Measurements from ENCODE around the gene POC1A.

POC1A gene

GRCh38 chr3:52083556-52084087, 70.6 kb downstream of the POC1A start:
- no peak for FAIRE-seq

GRCh38 chr3:52082951-52083350, 71.3 kb downstream of the POC1A start:
- no peak for FAIRE-seq

- FAIRE-seq, result no peak
Observed at GRCh38 chr3:52080830-52081719, 73.1 kb downstream of the POC1A start.

- no peak for FAIRE-seq
Observed at GRCh38 chr3:52079958-52080357, 74.3 kb downstream of the POC1A start.

- no peak for FAIRE-seq
Observed at GRCh38 chr3:52078781-52079560, 75.3 kb downstream of the POC1A start.

- no peak for FAIRE-seq
Observed at GRCh38 chr3:52077925-52078324, 76.3 kb downstream of the POC1A start.

GRCh38 chr3:52076896-52077780, 77.1 kb downstream of the POC1A start:
- no peak for FAIRE-seq

- FAIRE-seq, result no peak
Observed at GRCh38 chr3:52073490-52073889, 80.7 kb downstream of the POC1A start.

GRCh38 chr3:52072471-52072870, 81.8 kb downstream of the POC1A start:
- FAIRE-seq, result no peak

GRCh38 chr3:52072020-52072419, 82.2 kb downstream of the POC1A start:
- no peak for FAIRE-seq

- no peak for FAIRE-seq
Observed at GRCh38 chr3:52070724-52071621, 83.2 kb downstream of the POC1A start.

GRCh38 chr3:52069855-52070254, 84.4 kb downstream of the POC1A start:
- FAIRE-seq, result no peak

- FAIRE-seq, result no peak
Observed at GRCh38 chr3:52069135-52069534, 85.1 kb downstream of the POC1A start.

- FAIRE-seq, result no peak
Observed at GRCh38 chr3:52068730-52069129, 85.5 kb downstream of the POC1A start.

- FAIRE-seq, result no peak
Observed at GRCh38 chr3:52068055-52068571, 86.1 kb downstream of the POC1A start.

- FAIRE-seq, result no peak
Observed at GRCh38 chr3:52067526-52067925, 86.7 kb downstream of the POC1A start.

- FAIRE-seq, result no peak
Observed at GRCh38 chr3:52067046-52067445, 87.2 kb downstream of the POC1A start.

- FAIRE-seq, result no peak
Observed at GRCh38 chr3:52065264-52065756, 88.9 kb downstream of the POC1A start.

GRCh38 chr3:52064561-52064960, 89.7 kb downstream of the POC1A start:
- FAIRE-seq, result no peak

- no peak for FAIRE-seq
Observed at GRCh38 chr3:52063026-52063723, 91.0 kb downstream of the POC1A start.

- FAIRE-seq, result no peak
Observed at GRCh38 chr3:52062505-52062904, 91.7 kb downstream of the POC1A start.
